A673 (cell line): ENCODE results near the gene TC2N.

ENCODE experiments used
- EZH2 ChIP-seq: fragments of 200-600 bp; sonication (generic); IDR thresholded peaks from 2 replicates; pipeline ENCODE4 v1.6.1; 2017; ENCODE audit warnings: borderline replicate concordance, low read depth, mild to moderate bottlenecking, mixed read lengths, antibody characterized with exemption, low read length; ENCODE audit not compliant: poor library complexity, severe bottlenecking
- TF ChIP-seq, protein P1 (sequence below): fragments of 300-800, 200-600 bp; sonication (generic); conservative IDR thresholded peaks from 2 replicates; pipeline ENCODE4 v1.5.1; 2017; ENCODE audit warnings: low read depth, mild to moderate bottlenecking, antibody characterized with exemption, low read length, moderate library complexity, mixed read lengths

DNA sequence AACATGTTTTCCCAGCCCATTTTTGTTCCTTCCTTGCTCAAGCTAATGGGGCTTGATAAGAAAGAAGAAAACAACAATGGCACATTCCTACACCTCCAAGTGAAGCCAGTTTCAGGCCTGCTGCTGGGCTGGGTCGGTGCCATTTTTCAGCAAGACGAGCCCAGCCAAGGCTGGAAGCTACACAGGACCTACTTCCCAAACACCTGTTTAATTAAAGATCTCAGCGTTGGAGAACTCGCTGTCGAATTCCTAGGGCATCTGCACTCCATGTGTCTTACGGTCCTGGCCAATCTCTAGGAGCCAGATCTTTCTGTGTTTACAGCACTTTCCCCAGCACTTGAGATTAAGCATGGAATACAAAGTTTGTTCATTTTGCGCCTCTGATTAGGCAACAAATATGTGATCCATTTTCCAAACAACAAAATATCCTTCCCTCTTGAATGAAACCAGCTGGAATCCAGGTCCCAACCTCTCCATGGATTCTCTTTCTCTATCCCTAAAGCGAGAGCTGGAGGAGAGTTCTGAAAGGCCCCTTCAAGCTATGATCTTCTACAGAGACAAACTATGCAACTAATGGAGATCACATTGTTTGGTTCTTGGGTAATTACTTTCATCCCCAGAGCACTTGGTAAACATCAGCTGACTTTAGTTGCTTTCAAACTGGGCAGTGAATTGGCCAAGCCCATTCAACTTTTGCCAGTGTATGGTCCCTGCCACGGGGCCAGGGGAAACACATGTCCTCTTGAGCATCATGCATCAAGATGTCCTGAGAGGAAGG is 34.3 kb upstream of the TC2N start:
- TF ChIP-seq, protein P1, sequence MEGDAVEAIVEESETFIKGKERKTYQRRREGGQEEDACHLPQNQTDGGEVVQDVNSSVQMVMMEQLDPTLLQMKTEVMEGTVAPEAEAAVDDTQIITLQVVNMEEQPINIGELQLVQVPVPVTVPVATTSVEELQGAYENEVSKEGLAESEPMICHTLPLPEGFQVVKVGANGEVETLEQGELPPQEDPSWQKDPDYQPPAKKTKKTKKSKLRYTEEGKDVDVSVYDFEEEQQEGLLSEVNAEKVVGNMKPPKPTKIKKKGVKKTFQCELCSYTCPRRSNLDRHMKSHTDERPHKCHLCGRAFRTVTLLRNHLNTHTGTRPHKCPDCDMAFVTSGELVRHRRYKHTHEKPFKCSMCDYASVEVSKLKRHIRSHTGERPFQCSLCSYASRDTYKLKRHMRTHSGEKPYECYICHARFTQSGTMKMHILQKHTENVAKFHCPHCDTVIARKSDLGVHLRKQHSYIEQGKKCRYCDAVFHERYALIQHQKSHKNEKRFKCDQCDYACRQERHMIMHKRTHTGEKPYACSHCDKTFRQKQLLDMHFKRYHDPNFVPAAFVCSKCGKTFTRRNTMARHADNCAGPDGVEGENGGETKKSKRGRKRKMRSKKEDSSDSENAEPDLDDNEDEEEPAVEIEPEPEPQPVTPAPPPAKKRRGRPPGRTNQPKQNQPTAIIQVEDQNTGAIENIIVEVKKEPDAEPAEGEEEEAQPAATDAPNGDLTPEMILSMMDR, result no peak
- no peak for TF ChIP-seq EZH2
